NCI-H1092 treated with DMSO at 0.1 percent for 48 hours (cell line): Measurements from ENCODE around the gene PLPP7.

Experiments
- DNase-seq: peaks from one replicate; lab custom pipeline; 2025; lab: John Stamatoyannopoulos, UW

The PLPP7 gene

GRCh38 chr9:131281119-131281965, 8.2 kb upstream of the PLPP7 start:
- DNase-seq = no peak

- DNase-seq = no peak
Observed at GRCh38 chr9:131282175-131282574, 7.3 kb upstream of the PLPP7 start.

- DNase-seq = no peak
Observed at GRCh38 chr9:131282688-131283422, 6.7 kb upstream of the PLPP7 start.

GRCh38 chr9:131284856-131285255, 4.7 kb upstream of the PLPP7 start:
- DNase-seq = no peak

- DNase-seq = no peak
Observed at GRCh38 chr9:131287359-131287758, 2.2 kb upstream of the PLPP7 start.

- no peak for DNase-seq
Observed at GRCh38 chr9:131288217-131288616, 1.3 kb upstream of the PLPP7 start.

- DNase-seq = no peak
Observed at GRCh38 chr9:131290036-131290766, 678 bp downstream of the PLPP7 start.

GRCh38 chr9:131290767-131291370, 1.3 kb downstream of the PLPP7 start:
- no peak for DNase-seq

- DNase-seq = no peak
Observed at GRCh38 chr9:131291795-131292315, 2.3 kb downstream of the PLPP7 start.

- DNase-seq = no peak
Observed at GRCh38 chr9:131292937-131293336, 3.4 kb downstream of the PLPP7 start.

GRCh38 chr9:131296460-131296859, 6.9 kb downstream of the PLPP7 start:
- no peak for DNase-seq

- DNase-seq = no peak
Observed at GRCh38 chr9:131296906-131297500, 7.5 kb downstream of the PLPP7 start.

- DNase-seq = no peak
Observed at GRCh38 chr9:131297903-131298302, 8.4 kb downstream of the PLPP7 start.

GRCh38 chr9:131298341-131298740, 8.8 kb downstream of the PLPP7 start:
- DNase-seq = no peak

- DNase-seq = no peak
Observed at GRCh38 chr9:131298816-131299215, 9.3 kb downstream of the PLPP7 start.

GRCh38 chr9:131299346-131299960, 9.9 kb downstream of the PLPP7 start:
- DNase-seq = no peak

- no peak for DNase-seq
Observed at GRCh38 chr9:131299961-131300347, 10.4 kb downstream of the PLPP7 start.

GRCh38 chr9:131300444-131300843, 10.9 kb downstream of the PLPP7 start:
- no peak for DNase-seq

- peak; percentile 8 for DNase-seq
Observed at GRCh38 chr9:131302244-131303075, 12.9 kb downstream of the PLPP7 start.
